Stimulated activated CD4-positive, alpha-beta T cell treated with anti-CD3 and anti-CD28 coated beads, Interleukin-4, amount 100 ng/mL, for 24 hours (primary cell): Measurements from ENCODE around the gene ARRB2.

Source experiments
- DNase-seq: peaks from one replicate; pipeline ENCODE4 v3.0.0-alpha.2; 2020

ARRB2 gene

DNA sequence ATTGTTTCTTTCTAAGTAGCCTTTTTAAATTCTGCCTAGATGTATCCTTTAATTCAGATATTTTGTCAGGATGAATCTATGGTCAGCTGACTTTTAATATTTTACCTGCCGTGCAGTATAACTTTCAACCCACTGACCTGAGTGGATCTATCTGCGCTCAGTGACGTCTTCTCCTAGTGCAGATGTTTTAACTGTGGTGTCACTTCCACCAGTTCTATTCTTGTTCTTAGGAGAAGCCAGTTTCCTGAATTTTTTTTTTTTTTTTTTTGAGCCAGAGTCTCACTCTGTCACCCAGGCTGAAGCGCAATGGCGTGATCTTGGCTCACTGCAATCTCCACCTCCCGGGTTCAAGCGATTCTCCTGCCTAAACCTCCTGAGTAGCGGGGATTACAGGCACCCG lies 56.3 kb downstream of the ARRB2 start:
- DNase-seq: no peak

DNA sequence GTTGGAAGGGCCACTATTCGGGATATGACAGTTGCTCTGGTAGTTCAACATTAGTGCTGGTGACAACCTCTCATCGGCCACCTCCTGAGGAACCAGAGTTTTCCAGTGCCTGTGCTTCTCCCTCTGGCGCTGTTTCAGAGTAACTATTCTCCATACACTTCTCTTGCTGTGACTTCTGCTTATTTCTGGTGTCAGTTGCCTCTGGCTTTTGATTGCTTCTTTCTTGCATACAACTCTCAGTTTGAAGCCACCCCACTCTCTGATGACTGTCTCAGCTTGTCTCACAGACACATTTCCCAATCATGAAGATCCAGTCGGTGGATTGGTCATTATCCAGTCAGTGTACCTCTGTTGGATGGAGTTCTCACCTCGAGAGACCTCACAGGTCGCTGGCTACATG lies 57.9 kb downstream of the ARRB2 start:
- DNase-seq: no peak

DNA sequence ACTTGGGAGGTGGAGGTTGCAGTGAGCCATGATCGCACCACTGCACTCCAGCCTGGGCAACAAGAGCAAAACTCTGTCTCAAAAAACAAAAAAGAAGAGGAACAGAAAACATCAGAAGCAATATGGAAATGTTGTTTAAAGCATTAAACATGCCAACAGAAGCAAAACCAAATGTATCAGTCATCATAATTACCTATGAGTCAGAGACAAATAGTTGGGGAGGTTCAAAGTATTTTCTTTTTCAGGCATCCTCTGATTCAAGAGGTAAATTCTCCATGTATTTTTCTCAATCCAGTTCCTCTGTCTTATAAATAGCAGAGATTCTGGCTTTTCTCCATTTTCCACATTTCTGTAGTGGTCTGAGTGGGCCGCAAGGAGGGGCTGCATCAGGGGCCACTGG lies 59.2 kb downstream of the ARRB2 start:
- no peak for DNase-seq
